Measurements from ENCODE around the gene TCF12. TPM values are rescaled to one million over a fixed set of nuclear protein-coding genes. Genes with fewer than 3 reads are reported as not detected.

Gene TCF12
- total and polyA plus RNA-seq, 2 donors (not counting 3 experiments of a cell fraction or from before 2014, with no cell fraction given), result 72.1 to 133 TPM

DNA sequence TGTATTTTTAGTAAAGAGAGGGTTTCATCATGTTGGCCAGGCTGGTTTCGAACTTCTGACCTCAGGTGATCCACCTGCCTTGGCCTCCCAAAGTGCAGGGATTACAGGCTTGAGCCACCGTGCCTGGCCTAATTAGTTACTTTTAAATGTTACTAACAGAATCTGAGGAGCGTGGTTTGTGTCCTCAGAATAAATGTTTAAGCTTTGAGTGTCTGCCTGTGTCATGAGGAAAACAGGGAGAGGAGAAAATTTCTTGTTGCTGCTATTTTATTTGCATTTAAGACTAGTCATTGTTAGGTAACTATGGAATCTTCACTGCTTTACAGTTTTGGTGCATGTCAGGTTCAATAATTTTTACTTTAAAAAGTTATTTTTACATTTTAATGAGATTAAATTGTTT, 68.8 kb downstream of the TCF12 start:
- Histone ChIP-seq H3K27ac (ENCODE audit: insufficient read depth, low read depth, low read length) (no peak overlapping the region), H3K9ac (replicated peaks; ENCODE audit: extremely low read depth, insufficient read depth, low read length) (no peak overlapping the region), H3K9me3 (replicated peaks; ENCODE audit: control insufficient read depth, insufficient read depth, low read length) (no peaks in the 10 kb centered on the region), H3K36me3 (ENCODE audit: control insufficient read depth in 2 of 2, extremely low read depth in 1 of 2, insufficient read depth in 2 of 2, low read length in 2 of 2) (no peaks in the 10 kb centered on the region), H3K9me1 (replicated peaks; ENCODE audit: control insufficient read depth, extremely low read depth, insufficient read depth, low read length) (no peaks in the 10 kb centered on the region), H3K4me2 (ENCODE audit: insufficient read depth, low read length) (no peak overlapping the region), H2AFZ (ENCODE audit: low read depth, low read length) (no peak overlapping the region), H3K27me3 (ENCODE audit: control insufficient read depth in 2 of 2, insufficient read depth in 2 of 2, low read length in 2 of 2) (no peaks in the 10 kb centered on the region), H3K4me1 (ENCODE audit: control insufficient read depth, extremely low read depth, insufficient read depth, low read length) (peaks cover 37% of the 10 kb centered on the region), H3K79me2 (ENCODE audit: control insufficient read depth, insufficient read depth, low read length) (peaks cover 80% of the 10 kb centered on the region), H3K4me3 (replicated peaks in 1 of 3; ENCODE audit: insufficient read depth in 1 of 3, low read depth in 1 of 3, low read length in 3 of 3) (no peak overlapping the region), H4K20me1 (replicated peaks; ENCODE audit: control insufficient read depth, extremely low read depth, insufficient read depth, low read length) (peaks cover 8% of the 10 kb centered on the region)
- TF ChIP-seq, protein P1, sequence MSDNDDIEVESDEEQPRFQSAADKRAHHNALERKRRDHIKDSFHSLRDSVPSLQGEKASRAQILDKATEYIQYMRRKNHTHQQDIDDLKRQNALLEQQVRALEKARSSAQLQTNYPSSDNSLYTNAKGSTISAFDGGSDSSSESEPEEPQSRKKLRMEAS (IDR thresholded peaks at IDR 0.05; ENCODE audit: insufficient read depth, insufficient read length), result no peak
- no peak for TF ChIP-seq POLR2AphosphoS5 (IDR thresholded peaks at IDR 0.05; ENCODE audit: insufficient read depth, low read depth, low read length)
- no peak for TF ChIP-seq JUN (IDR thresholded peaks at IDR 0.05; ENCODE audit: borderline replicate concordance, insufficient read depth, insufficient read length, low read depth)
- no peak for TF ChIP-seq FOS (IDR thresholded peaks at IDR 0.05; ENCODE audit: borderline replicate concordance, insufficient read depth, low read length)
- no peak for TF ChIP-seq GATA2 (IDR thresholded peaks at IDR 0.05; ENCODE audit: insufficient read depth, insufficient read length, low read depth, low read length)
- no peak for TF ChIP-seq POLR2A (IDR thresholded peaks at IDR 0.05; ENCODE audit: low read depth, low read length)
- no peak for TF ChIP-seq MYC (IDR thresholded peaks at IDR 0.05; ENCODE audit: low read depth, low read length)
- no peak for TF ChIP-seq EZH2 (IDR thresholded peaks at IDR 0.05; ENCODE audit: borderline replicate concordance, low read depth, low read length, severe bottlenecking)
- TF ChIP-seq, protein P2, sequence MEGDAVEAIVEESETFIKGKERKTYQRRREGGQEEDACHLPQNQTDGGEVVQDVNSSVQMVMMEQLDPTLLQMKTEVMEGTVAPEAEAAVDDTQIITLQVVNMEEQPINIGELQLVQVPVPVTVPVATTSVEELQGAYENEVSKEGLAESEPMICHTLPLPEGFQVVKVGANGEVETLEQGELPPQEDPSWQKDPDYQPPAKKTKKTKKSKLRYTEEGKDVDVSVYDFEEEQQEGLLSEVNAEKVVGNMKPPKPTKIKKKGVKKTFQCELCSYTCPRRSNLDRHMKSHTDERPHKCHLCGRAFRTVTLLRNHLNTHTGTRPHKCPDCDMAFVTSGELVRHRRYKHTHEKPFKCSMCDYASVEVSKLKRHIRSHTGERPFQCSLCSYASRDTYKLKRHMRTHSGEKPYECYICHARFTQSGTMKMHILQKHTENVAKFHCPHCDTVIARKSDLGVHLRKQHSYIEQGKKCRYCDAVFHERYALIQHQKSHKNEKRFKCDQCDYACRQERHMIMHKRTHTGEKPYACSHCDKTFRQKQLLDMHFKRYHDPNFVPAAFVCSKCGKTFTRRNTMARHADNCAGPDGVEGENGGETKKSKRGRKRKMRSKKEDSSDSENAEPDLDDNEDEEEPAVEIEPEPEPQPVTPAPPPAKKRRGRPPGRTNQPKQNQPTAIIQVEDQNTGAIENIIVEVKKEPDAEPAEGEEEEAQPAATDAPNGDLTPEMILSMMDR (IDR thresholded peaks at IDR 0.05; ENCODE audit: extremely low read depth in 1 of 2, insufficient read depth in 1 of 2, low read depth in 1 of 2, low read length in 2 of 2), result no peak
- DNase-seq (ENCODE audit: low read depth, low spot score) (no peak), FAIRE-seq (no peak)
- ChIA-PET POLR2A (no interaction called here), CTCF (interaction anchor here (1.6 kb wide), 1 partner anchor 67 kb away, joined by 3 read pairs; no protein-coding TSS in a partner anchor)
- dilution Hi-C loops (cut with MboI; ENCODE audit: extremely low pct_ligation_motif_present, low sequenced_read_pairs), result no loop called here
- intact Hi-C loops (cut with micrococcal nuclease), result no loop called here
- no TSS peak for BruUV-seq (replicated peaks)
